M059J (cell line): ENCODE data around the gene BIRC6. TPM values are rescaled to one million over a fixed set of nuclear protein-coding genes. Genes with fewer than 3 reads are reported as not detected.
"Not testable (repeated sequence)": the region's sequence is repeated elsewhere in the genome, so short reads cannot be mapped to it uniquely, and the experiment has no call there.

Experiments used
- DNase-seq: peaks from one replicate; pipeline ENCODE4 v3.0.0-alpha.2; 2012; ENCODE audit warnings: low read depth
- total RNA-seq: library from RNA; depleted of rRNA; stranded (reverse); fragments of >200 nt; shearing (Covaris generic); gene quantifications from 2 replicates; pipeline ENCODE4 v1.2.3, GENCODE V29; 2014; rRNA removed

The BIRC6 gene, protein sequence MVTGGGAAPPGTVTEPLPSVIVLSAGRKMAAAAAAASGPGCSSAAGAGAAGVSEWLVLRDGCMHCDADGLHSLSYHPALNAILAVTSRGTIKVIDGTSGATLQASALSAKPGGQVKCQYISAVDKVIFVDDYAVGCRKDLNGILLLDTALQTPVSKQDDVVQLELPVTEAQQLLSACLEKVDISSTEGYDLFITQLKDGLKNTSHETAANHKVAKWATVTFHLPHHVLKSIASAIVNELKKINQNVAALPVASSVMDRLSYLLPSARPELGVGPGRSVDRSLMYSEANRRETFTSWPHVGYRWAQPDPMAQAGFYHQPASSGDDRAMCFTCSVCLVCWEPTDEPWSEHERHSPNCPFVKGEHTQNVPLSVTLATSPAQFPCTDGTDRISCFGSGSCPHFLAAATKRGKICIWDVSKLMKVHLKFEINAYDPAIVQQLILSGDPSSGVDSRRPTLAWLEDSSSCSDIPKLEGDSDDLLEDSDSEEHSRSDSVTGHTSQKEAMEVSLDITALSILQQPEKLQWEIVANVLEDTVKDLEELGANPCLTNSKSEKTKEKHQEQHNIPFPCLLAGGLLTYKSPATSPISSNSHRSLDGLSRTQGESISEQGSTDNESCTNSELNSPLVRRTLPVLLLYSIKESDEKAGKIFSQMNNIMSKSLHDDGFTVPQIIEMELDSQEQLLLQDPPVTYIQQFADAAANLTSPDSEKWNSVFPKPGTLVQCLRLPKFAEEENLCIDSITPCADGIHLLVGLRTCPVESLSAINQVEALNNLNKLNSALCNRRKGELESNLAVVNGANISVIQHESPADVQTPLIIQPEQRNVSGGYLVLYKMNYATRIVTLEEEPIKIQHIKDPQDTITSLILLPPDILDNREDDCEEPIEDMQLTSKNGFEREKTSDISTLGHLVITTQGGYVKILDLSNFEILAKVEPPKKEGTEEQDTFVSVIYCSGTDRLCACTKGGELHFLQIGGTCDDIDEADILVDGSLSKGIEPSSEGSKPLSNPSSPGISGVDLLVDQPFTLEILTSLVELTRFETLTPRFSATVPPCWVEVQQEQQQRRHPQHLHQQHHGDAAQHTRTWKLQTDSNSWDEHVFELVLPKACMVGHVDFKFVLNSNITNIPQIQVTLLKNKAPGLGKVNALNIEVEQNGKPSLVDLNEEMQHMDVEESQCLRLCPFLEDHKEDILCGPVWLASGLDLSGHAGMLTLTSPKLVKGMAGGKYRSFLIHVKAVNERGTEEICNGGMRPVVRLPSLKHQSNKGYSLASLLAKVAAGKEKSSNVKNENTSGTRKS (N-terminal part only)
- total RNA-seq = 34.4 and 54.0 TPM in 2 replicates

DNA sequence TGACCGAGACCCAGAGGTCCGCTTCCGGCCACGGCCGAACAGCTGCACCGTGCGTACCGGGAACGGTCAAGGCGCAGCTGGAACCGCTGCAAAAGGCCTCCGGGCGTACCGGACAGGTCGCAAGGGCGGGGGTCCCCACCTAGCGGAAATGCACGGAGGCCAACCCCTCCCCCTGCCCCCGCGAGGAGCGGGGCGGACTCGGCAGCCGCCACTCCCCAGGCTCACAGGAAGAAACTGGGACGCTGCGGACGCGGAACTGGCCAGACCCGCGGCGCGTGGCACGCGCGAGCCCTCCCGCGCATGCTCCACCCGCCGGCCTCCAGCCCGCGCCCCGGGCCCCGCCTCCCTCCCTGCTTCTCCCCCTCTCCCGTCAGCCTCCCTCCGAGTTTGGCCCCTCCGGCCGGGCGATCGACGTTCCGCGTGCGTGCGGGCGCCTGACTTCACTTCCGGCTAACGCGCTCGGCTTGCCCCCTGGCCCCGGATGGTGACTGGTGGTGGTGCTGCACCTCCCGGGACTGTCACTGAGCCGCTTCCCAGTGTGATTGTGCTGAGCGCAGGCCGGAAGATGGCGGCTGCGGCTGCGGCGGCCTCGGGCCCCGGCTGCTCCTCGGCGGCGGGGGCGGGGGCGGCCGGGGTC is at the start of gene BIRC6:
Gene BIRC6, plus strand, starts transcription at position 343 of the 637 bp plus-strand sequence. Its CDS starts 139 bp downstream, at position 482.
- DNase-seq = peak; percentile 95

DNA sequence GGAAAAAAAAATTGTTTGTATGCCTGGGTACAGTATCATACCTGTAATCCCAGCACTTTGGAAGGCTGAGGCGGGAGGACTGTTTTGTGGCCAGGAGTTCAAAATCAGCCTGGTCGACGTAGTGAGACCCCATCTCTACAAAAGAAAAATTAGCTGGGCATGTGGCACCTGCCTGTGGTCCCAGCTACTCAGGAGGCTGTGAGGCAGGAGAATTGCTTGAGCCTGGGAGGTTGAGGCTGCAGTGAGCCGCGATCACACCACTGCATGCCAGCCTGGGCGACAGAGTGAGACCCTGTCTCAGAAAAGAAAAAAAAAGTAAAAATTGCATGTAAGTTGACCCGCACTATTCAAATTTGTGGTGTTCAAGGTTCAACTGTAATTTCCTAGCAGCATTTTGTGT is 46.2 kb upstream of the BIRC6 start:
- no peak for DNase-seq

DNA sequence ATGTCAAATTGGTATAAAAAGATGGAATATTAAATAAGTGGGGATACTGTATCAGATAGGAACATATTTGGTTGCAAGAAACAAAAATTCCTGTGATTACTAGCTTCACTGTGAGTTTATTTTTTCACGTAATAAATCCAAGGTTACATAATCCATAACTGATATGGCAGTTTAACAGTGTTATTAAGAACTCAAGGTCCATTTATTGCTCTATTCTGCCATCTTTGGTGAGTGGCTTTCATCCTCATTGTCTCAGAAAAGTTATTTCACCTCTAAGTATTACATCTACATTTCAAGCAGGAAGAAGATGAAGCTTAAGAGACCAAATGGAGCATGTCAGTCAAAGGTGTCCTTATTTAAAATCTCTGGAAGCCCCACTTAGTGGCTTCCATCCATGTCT is 41.9 kb upstream of the BIRC6 start:
- no peak for DNase-seq

DNA sequence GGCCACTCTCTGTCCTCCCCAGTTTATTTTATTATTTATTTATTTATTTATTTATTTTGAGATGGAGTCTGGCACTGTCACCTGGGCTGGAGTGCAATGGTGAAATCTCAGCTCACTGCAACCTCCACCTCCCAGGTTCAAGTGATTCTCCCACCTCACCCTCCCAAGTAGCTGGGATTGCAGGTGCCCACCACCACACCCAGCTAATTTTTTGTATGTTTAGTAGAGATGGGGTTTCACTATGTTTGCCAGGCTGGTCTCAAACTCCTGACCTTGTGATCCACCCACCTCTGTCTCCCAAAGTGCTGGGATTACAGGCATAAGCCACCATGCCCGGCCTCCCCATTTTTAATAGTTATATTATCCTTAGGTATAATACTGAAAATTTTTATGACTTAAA is 28.1 kb upstream of the BIRC6 start:
- not testable (repeated sequence) for DNase-seq

DNA sequence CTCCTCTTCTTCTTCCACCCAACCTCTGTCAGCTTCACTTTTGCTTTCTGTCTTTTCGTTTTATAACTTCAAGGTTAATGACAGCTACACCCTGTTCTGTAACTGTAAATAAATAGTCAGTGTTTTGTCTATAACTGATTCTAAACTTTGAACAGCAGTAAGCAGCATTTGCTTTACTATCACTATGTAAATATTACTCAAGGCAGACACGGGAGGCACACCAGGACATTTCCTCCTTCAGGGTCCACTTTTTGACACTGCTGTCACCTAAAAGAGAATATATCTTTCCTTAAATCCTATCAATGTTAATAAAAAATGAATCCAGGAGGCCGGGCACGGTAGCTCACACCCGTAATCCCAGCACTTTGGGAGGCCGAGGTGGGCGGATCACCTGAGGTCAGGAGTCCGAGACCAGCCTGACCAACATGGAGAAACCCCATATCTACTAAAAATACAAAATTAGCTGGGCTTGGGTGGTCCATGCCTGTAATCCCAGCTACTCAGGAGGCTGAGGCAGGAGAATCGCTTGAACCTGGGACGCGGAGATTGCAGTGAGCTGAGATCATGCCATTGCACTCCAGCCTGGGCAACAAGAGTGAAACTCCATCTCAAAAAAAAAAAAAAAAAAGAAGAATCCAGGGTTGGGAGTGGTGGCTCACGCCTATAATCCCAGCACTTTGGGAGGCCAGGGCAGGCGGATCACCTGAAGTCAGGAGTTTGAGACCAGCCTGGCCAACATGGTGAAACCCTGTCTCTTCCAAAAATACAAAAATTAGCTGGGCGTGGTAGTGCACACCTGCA is 27.4 kb upstream of the BIRC6 start:
- DNase-seq = not testable (repeated sequence)

DNA sequence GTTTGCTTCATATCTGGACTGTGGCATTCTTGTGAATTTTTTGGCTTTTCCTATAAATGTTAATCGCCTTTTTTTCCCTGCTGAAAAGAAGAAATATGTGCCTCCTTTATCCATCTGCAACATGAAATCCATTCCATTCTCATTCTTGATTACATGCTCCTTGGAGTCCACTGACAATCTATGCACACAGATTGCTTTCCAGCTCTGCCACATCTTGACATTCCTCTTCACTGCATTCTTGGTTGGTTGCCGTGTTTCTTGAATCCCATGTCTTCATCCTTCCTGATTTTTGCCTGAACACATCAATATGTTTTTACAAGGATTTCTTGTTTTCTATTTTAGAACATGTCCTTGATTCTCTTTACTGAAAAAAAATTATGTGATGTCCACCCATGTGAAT is 26.7 kb upstream of the BIRC6 start:
- DNase-seq = no peak

DNA sequence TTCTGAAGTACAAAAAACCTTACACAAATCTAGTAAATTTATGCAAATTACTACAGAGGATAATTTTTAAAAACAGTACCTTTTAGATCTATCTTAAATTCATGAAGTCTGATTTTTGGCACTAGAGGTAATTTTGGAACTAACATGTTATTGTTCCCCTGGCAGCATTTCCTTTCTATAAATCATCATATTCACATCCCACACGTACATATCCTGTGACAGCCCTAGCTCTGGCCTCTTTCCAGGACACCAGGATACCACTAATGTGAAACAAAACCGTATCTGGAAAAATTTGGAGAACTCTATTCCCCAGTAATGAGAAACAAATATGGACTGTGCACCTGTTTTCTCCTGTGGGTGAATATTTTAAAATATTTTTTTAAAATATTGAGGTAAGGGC is 14.0 kb upstream of the BIRC6 start:
- no peak for DNase-seq

DNA sequence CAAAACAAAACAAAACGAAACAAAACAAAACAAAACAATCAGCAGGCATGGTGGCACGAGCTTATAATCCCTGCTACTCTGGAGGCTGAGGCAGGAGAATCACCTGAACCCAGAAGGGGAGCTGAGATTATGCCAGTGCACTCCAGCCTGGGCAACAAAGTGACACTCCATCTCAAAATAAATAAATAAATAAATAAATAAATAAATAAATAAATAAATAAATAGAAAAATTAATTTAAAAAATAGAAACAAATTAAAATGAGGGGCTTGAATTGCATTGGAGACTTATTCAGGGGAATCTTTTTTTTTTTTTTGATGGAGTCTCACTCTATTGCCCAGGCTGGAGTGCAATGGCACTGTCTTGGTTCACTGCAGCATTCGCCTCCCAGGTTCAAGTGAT is 6.0 kb upstream of the BIRC6 start:
- not testable (repeated sequence) for DNase-seq

DNA sequence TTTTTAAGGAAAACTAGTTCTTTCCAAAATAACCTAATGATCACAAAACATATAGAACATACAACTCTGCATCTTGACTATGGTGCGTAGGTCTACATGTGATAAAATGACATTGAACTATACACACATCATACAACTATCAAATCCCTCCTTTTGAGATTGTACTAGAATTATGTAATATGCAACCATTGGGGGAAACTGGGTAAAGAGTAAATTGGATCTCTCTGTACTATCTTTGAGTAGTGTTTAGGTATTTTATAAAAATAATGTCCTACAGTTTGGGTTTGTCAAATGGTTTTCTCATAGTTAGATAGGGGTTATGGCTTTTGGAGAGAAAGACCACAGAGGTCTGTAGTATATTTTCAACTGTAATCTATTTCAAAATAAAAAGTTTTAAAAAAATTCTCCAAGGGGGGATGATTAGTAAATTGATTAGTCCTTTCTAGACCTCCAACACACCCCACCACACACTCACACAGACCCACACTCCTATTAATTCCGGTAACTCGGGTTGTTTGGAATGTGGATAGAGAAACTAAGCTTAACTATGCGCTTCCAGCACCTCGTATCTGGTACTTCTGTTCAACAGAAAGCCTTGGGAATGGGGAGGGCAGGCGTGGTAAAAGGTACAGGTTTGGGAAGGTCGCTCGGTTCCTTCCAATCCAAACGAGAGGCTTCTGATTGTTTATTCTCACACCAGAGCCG is 695 bp upstream of the BIRC6 start:
- DNase-seq = peak; percentile 56

DNA sequence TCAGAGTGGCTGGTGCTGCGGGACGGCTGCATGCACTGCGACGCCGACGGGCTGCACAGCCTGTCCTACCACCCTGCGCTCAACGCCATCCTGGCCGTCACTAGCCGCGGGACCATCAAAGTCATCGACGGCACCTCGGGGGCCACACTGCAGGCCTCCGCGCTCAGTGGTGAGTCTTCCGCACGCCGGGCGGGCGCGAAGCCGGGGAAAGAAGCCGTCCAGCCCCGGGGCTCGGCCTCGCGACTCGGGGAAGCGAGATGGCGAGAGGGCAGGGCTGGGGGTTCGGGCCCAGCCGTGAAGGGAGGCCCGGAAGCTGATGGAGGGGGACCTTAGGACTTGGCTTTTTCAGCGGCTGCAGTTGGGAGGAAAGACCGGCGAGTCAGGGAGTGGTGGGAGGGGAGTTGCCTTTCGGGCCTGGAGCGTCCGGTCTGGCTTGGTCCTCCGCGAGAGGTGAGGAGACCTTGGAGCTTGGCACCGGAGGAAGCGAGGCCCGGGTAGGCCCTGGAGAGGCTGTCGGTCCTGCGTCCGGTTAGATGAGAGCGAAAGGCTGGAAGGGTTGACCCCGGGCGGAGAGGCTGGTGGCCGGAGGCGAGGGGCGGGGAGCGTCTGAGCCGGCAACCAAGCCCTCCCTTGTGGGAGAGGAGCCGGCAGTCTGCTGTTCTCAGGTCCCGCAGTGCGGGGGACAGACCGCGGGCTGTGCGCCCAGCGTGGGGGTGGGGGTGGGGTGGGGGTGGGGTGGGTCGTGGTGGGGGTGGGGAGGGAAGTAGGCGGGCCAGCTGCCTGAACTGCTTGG is 691 bp downstream of the BIRC6 start:
- peak; percentile 39 for DNase-seq

DNA sequence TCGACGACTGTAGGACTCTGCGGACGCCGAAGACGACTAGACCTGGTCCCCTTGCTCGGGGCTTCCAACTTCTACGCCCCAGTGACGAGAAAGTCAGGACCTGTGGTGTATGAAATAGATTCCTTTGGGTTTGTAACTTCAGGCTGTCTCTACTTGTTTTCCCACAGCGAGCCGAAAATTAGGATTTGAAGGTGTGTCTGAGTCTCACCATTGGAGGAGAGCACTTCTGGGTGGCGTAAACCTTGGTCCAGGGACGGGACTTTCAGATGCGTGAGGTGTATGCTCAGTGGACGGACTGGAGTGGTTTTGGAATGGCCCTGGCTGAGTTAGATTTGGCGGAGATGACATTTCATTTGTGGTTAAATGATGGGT is 1.3 kb downstream of the BIRC6 start:
- DNase-seq = peak; percentile 42

DNA sequence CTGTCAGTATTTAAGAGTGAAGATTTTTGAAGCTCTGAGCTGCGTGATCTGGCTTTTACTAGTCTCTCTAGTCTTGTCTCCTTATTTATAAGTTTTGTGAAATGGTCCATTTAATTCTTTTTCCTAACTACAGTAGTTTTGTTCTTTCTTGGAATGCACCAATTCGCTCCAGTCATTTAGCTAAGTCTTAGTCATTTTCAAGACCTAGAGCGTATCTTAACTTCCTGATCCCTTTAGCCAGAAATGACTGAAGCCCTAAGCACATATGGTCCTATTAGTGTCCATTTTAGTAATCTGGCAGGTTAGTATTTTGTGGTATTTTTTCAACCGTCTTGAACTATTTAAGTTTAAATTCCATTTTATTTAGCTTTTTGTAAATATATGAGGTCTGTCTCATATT is 3.6 kb downstream of the BIRC6 start:
- peak; percentile 5 for DNase-seq

DNA sequence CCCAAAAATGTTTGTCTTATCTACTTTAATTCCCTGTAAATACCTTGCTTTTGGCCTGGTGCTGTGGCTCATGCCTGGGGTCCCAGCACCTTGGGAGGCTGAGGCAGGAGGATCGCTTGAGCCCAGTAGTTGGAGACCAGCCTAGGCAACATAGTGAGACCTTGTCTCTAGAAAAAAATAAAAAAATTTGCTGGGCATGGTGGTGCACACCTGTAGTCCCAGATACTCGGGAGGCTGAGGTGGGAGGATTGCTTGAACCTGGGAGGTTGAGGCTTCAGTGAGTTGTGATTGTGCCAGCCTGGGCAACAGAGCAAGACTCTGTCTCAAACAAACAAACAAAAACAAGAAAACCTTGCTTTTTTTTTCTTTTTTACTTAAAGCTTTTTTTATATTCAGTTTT is 6.2 kb downstream of the BIRC6 start:
- DNase-seq = not testable (repeated sequence)

DNA sequence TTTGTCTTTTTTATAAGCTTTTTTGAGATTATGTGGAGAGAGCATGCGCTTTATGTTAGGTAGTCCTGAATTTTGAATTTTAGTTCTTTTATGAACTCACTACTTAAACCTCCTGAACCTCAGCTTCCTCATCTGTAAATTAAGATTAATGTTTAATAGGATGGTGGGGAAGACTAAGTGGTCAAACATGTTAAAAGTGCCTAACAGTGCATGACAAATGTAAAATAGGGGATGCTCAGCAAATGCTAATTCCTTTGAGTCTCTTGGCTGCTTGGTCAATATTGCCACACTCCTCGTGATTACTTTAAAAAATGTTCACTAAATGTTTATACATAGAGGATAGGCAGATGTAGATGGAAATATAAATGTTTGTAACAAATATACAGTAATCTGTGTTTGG is 6.8 kb downstream of the BIRC6 start:
- no peak for DNase-seq

DNA sequence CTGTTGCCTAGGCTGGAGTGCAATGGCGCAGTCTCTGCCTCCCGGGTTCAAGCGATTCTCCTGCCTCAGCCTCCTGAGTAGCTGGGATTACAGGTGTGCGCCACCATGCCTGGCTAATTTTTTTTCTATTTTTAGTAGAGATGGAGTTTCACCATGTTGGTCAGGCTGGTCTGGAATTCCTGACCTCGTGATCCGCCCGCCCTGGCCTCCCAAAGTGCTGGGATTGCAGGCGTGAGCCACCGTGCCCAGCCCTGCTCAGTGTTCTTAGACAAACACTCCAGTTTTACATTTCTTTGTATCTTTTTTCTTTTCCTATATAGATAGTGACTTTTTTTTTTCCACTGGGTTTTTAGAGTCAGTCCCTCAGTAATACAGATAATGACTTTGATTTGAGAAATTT is 7.5 kb downstream of the BIRC6 start:
- not testable (repeated sequence) for DNase-seq

DNA sequence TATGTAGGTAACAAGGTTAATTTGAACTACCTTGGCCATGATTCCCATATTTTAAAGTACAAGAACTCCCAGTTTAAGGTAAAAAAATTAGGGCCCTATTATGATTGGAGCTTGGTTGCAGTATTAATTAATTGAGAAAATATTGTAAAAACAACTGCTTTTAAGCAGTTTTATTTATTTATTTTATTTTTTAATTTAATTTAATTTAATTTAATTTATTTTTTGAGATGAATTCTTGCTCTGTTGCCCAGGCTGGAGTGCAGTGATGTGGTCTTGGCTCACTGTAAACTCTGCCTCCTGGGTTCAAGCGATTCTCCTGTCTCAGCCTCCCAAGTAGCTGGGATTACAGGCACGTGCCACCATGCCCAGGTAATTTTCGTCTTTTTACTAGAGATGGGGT is 8.9 kb downstream of the BIRC6 start:
- DNase-seq = not testable (repeated sequence)

DNA sequence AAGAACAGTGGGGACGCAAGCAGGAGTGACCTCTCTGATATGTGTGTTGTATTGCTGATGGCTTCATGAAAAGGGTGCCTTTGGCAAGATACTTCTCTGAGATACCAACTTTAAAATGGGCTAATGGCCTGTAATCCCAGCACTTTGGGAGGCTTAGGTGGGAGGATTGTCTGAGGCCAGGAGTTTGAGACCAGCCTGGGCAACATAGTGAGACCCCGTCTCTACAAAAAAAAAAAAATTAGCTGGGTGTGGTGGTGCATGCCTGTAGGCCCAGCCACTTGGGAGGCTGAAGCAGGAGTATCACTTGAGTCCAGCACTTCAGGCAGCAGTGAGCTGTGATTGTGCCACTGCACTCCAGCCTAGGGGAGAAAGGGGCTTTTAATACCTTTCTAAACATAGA is 9.8 kb downstream of the BIRC6 start:
- DNase-seq = no peak

DNA sequence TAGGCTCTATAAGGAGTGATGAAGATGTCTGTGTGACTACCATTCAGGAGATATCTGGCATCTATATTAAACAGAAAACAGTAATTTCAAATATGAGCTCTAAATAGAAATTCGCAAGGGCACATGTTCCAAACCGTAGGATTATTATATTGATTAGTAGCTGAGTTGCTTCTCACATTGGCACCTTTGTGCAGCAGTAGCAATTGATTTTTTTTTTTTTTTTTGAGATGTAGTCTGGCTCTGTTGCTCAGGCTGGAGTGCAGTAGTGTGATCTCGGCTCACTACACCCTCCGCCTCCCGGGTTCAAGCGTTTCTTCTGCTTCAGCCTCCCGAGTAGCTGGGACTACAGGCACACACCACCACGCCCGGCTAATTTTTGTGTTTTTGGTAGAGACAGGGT is 12.4 kb downstream of the BIRC6 start:
- no peak for DNase-seq

DNA sequence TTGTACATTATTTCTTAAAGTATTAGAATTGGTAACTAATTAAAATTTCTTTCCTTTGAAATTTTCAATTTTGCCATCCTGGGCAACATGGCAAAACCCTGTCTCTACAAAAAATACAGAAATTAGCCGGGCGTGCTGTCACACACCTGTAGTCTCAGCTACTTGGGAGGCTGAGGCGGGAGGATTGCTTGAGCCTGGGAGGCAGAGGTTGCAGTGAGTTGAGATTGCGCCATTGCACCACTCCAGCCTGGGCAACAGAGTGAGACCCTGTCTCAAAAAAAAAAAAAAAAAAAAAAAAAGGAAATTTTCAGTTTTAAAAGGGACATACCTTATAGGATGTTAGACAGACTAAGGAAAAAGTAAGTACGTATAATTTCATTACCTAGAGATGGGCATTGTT is 14.1 kb downstream of the BIRC6 start:
- not testable (repeated sequence) for DNase-seq
